C1 segment of cervical spinal cord (tissue), 14 donors: ENCODE measurements around the gene GPS1.
"Not testable (repeated sequence)": the region's sequence is repeated elsewhere in the genome, so short reads cannot be mapped to it uniquely, and the experiment has no call there.

Experiments used
- DNase-seq, 14 donors: peaks; one replicate each; lab custom pipeline; 2025; lab: John Stamatoyannopoulos, UW

GPS1 gene

DNA sequence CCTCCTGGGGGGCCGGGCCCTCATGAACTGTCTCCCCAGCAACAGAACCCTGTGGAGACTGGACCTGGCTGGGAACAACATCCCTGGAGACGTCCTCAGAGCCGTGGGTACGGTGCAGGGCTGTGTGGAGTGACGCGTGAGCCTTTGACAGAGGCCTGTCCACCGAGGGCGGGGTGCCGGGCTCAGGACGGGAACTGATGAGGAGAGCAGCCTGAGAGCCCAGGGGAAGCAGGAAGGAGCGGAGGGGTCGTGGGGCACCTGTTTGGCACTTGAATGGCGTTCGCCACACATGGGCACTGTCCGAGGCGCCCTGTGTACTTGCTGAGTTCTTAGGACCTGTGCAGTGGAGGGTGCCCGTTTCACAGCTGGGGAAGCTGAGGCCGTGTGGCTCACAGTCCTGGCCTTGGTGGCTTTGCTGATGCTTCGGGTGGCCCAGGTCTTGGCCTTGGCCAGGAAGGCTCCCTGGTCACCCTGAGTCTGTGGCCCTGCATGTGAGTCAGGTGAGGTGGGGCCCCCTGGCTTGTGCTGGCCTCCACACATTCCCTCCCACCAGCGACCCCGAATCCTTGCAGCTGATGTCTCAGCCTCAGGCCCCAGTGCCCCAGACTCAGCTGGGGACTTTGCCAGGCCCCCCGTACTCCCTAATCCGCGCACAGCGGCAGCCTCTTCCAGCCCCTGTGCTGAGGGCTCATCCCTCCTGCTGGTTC is 26.1 kb upstream of the GPS1 start:
- DNase-seq, result no peak

DNA sequence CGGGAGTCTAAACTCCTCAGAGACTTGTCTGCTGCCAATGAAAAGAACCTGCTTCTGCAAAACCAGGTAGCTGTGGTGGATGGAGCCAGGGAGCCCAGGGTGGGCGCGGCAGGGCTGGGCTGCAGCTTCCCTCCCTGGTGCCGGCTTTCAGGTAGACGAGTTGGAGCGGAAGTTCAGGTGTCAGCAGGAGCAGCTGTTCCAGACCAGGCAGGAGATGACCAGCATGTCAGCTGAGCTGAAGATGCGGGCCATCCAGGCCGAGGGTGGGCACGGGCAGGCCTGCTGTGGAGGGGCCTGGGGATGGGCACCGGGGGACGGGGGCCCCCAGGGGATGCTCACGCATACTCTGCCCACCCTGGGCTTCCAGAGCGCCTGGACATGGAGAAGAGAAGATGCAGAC is 23.5 kb upstream of the GPS1 start:
- DNase-seq, result no peak

DNA sequence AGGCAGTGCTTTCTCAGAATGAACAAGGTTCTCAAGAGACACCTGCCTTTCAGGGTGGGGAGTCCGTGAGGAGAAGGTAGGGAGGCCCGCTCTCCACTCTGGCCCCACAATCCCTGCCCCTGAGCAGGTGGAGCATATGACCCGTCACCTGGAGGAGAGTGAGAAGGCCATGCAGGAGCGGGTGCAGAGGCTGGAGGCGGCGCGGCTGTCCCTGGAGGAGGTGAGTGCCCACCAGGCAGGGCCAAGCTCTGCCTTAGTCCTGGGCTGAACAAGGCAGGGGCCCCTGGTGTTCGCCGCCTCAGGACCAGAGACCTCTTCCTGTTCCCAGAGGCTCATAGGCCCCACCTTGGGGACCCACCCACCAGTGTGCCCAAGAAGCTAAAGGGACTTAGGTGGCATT is 22.7 kb upstream of the GPS1 start:
- no peak for DNase-seq

DNA sequence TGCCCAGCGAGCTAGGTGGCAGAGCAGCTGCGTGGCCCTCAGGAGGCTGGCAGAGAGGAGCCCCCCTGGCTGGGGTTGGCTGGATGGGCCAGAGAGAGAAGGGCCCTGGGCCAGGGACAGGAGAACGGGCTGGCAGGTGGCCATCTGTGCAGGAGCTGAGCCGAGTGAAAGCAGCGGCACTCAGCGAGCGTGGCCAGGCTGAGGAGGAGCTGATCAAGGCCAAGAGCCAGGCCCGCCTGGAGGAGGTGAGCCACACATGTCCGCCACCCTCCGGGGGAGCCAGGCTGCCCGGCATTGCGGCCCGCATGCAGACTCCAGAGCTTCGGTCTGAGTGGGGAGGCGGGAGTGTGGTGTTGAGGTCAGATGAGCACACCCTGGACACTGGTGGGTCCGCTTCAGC is 22.3 kb upstream of the GPS1 start:
- peak in 2 of 14 donors; percentile 40 to 86 for DNase-seq

DNA sequence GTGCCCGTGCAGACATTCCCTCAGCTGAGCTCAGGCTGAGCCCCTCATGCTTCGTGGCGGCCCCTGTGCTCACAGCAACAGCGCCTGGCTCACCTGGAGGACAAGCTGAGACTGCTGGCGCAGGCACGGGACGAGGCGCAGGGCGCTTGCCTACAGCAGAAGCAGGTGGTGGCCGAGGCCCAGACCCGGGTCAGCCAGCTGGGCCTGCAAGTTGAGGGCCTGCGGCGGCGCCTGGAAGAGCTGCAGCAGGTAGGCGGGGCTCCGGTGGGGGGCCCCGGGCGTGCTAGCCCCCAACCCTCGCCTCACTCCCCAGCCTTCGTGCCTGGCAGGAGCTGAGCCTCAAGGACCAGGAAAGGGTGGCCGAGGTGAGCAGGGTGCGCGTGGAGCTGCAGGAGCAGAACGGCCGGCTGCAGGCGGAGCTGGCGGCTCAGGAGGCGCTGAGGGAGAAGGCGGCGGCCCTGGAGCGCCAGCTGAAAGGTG is 21.7 kb upstream of the GPS1 start:
- DNase-seq, result peak in 1 of 14 donors; percentile 69

DNA sequence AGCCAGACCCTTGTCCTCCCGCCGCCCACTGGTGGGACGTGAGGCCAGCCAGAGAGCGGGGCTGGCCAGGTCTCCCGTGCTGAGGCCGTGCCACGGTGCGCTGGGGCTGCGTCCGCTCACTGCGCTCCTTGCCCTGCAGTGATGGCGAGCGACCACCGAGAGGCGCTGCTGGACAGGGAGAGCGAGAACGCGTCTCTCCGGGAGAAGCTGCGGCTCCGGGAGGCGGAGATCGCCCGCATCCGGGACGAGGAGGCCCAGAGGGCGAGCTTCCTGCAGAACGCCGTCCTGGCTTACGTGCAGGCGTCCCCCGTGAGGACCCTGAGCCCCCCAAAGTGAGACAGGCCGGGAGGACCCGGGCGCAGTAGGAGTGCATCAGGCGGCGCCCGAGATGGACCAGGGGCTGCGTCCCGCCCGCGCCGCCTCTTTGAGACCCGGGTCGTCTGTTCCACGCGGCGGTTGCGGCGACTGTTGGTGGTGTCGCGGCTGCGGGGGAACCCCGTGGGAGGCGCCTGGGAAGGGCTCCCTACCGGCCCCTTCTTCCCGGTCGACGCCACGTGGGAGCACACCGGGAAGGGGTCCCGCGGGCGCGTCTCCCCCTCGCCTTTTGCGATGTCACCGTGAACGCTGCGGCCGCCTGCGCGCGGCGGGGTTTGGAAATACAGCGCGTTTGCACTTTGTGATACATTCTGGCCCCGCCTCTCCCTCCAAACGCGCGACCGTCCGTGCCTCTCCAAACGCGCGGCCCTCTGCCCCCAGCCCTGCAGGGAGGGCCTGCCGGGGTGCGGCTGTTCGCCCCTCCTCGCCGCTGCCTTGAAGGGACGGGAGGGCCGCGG is 21.0 kb upstream of the GPS1 start:
- peak in 13 of 14 donors; percentile 35 to 83 (median 63) for DNase-seq

DNA sequence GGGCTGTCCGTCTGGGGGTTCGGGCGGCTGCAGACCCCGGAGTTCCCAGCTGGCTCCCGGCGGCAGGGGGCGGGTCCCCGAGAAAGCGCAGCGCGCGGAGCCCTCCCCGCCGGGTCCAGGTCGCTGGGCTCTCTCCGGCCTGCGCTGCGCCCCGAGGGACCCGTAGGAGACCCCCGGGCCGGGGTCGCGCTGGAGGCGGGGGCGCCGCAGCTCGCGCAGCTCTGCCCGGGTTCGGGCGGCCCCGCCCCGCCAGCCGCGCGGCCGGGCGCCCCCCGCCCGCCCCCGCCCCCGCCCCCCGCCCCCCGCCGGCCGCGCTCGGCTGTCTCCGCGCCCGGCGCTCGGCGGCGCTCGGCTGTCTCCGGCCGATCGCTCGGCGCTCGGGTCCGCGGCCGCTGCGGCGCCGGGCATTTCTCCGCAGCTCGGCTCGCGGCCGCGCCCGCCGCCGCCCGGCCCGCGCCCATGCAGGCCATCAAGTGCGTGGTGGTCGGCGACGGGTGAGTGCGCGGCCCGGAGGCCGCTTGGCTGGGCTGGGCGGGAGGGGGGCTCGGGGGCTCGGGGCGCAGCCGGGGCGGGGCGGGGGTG is 20.3 kb upstream of the GPS1 start, which contains the start of gene RAC3:
TSS of gene RAC3 (plus strand) at position 376 of the 582 bp plus-strand sequence. CDS start at position 460, 84 bp downstream.
- DNase-seq, result peak in 1 of 14 donors; percentile 13

DNA sequence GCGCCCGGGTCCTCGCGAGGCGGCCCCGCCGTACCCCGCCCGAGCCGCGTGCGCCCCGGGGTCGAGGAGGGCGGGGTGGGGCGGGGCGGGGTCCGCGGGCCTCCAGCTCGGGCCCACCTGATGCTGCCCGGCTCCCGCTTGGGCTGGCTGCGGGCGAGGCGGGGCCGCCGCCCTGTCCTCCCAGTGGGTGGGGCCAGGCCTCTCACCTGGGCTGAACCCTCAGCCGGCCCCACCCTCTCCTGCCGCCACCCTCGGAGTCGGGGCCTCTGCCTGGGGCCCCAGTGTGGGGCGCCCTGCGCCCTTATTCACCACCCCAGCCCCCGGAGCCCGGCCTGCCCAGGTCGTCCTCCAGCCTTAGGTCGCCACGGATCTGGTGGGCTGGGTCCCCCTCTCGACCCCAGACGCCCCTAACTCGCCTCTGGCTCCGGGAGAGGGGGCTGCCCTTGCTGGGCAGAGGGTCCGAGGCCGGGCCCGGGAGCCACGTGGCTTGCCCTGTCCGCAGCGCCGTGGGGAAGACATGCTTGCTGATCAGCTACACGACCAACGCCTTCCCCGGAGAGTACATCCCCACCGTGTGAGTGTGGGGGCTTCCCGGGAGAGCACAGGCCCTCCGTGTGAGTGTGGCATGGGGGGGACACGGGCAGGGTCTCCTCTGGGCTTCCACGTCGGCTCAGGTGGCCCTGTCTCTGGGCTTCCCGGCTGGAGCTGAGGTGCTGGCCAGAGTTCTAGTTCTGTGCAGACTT is 19.6 kb upstream of the GPS1 start:
- no peak for DNase-seq

DNA sequence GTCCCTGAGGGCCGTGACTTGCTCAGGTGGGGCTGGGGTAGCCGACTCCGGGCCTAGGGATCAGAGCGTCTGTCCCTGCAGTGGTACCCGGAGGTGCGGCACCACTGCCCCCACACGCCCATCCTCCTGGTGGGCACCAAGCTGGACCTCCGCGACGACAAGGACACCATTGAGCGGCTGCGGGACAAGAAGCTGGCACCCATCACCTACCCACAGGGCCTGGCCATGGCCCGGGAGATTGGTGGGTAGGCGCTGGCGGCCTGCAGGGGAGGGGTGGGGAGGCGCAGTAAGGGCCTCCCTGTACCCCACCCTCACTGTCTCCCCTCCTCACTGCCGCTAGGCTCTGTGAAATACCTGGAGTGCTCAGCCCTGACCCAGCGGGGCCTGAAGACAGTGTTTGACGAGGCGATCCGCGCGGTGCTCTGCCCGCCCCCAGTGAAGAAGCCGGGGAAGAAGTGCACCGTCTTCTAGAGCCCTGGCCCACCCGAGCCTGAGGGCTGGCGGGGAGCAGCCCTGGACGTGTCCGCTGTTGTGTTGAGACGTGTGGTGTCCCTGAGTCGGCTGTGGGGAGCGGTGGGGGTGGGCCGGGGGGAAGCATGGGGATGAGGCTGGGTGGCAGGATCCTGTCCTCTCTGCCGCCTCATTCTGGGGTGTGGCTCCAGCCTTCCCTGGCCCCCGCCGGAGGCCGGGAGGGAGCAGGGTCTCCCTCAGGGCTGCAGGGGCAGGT is 18.2 kb upstream of the GPS1 start:
- DNase-seq, result no peak

DNA sequence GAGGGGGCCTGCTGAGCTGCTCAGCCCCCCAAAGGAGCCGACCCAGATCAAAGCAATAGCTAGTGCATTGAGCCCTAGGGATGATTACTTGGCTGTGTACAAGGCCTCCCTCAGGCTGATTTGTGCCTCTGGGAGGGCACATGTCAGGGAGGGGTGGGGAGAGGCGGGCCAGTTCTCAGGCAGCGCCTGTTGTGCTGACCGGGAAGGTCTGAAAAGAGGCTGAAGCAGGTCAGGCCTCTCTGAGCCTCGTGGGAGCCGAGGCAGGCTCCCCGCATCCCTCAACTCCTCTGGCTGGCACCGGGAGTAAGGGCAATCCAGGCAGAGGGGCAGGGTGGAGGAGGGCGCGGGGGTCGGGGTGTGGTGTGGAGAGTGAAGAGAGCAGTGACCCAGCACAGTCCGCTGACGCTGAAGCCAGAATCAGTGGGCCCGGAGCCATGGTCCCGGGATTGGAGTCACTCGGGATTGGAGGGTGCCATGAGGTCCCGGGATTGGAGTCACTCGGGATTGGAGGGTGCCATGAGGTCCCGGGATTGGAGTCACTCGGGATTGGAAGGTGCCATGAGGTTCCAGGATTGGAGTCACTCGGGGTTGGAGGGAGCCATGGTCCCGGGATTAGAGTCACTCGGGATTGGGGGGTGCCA is 17.2 kb upstream of the GPS1 start:
- DNase-seq, result no peak

DNA sequence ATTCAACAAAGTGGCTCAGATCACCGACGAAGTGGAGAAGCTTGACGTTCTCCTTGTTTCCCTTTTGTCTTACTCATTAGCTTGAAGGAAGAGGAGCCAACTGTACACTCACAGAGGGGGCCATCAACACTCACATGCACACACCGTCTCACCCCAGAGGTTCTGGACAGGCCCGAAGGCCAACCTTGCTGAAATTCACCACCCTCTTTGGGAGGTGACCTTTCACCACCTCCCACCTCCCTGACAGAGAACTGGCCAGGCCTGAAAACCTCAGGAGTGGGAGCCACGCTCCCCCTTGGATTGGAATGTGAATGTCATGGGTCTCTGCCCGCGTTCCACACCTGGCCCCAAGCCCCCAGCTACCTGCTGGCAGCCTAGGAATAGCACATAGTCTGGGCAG is 16.2 kb upstream of the GPS1 start:
- DNase-seq, result no peak

DNA sequence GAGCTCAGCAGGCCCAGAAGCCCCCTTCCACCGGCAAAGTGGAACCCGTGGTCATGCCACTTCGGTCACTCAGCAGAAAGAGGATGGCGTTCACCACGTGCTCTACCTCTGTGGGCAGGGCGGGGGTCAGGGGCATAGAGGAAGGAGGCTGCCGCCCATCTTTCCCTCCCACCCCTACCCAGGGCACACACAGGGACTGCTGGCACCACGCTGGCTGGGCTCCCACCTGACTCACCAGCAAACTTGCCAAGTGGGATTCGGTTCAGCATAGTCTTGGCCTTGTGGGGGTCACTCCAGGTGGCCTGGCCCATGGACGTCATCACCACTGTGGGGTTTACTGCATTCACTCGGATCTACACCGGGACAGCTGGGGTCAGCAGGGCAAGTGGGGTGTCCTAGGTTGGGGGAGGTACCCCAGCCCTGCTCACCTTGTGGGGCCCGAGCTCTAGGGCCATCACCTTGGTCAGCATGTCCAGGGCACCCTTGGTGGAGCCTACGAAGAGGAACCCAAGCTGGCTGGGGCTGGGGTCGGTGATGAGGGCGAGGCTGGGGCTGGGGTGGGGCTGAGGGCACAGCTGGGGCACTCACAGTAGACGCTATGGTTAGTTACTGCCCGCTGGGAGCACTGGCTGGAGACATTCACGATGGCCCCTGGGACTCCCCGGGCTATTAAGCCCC is 15.6 kb upstream of the GPS1 start:
- DNase-seq, result no peak

DNA sequence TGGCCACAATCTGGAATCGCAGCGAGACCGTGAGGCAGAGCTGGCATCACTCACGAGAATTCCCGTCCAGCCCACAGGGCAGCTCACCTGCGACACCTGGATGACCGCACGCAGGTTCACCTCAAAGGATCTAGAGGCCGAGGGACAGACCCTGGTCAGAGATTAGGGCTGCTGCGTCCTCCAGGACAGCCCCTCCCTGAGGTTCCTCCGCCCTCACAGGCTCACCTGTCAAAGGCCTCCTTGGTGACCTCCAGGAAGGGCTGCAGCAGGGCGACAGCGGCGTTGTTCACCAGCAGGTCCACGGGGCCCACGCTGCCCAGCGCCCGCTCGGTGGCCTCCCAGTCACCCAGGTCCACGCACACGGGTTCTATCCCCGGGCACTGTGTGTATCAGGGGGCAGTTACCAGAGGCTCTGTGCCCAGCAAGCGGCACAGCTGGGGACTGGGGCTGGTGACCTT is 15.0 kb upstream of the GPS1 start:
- peak in 1 of 14 donors; percentile 29 for DNase-seq

DNA sequence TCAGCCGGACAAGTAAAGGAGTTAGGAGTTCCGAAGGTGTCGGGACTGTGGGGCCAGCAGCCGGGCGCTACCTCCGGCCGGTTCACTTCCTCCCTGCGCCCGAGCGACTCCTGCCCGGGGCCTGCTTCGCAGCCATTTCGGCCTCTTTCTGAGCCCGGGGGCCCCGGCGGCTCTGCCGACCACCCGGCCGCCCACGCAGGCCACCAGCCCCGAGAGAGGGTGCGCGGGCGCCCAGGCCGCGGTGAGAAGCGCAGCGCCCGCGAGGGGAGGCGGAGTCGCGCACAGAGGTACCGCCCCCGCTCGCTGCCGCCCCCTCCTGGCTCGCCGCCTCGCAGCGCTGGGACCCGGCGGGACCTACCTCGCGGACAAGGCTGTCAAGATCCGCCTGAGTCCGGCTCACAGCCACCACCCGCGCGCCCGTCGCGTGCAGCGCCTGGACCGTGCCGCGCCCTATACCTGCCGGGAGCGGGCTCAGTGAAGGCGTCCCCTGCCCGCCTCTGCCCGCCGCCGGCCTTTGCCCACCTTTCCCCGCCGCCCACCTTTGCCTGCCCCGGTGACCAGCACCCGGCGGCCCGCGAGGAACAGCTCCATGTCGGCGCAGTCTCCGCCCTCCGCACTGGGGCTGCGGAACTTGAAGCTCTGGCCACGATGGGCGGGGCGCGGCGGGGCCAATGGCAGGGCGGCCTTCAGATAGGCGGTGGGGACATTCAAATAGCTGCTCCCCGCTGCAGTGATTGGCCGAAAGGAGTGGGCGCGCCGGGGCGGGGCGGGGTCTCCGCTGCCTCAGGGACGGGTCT is 14.4 kb upstream of the GPS1 start, which contains the start of gene DCXR:
TSS of gene DCXR (minus strand) at position 606 of the 797 bp plus-strand sequence. CDS start at position 591, 15 bp downstream.
- DNase-seq, result peak; percentile 52 to 97 (median 94)

DNA sequence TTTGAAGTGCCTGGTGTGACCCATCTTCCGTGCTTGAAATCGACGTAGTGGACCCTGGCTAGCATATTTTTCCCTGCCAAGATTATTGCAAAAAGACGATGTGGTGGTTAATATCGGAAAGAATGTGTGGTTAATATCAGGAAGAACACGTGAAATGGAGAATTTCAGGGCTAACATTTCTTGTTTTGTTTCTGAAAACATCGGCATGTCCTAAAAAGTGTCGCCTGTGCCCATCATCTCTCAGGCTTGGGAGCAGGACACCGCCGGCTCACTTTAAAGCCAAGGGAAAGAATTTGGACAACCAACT is 13.9 kb upstream of the GPS1 start:
- DNase-seq, result no peak

DNA sequence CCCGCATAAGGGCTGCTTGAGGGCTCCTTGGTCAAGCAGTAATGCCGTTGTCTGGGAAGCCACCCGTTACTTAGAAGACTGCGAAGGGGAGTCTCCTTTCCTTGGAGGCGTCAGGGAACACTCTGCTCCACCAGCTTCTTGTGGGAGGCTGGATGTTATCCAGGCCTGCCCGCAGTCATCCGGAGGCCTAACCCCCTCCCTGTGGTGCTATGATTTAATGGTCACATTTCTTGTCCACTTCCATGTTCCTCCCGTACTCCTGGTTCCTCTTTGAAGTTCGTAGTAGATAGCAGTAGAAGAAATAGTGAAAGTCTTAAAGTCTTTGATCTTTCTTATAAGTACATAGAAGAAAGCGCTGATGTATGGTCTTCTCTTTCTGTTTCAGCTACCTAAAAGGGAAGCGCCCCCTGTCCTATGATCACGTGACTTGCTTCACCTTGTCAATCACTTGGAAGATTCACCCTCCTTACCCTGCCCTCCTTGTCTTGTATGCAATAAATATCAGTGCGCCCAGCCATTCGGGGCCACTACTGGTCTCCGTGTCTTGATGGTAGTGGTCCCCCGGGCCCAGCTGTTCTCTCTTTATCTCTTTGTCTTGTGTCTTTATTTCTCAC is 12.8 kb upstream of the GPS1 start:
- not testable (repeated sequence) for DNase-seq

DNA sequence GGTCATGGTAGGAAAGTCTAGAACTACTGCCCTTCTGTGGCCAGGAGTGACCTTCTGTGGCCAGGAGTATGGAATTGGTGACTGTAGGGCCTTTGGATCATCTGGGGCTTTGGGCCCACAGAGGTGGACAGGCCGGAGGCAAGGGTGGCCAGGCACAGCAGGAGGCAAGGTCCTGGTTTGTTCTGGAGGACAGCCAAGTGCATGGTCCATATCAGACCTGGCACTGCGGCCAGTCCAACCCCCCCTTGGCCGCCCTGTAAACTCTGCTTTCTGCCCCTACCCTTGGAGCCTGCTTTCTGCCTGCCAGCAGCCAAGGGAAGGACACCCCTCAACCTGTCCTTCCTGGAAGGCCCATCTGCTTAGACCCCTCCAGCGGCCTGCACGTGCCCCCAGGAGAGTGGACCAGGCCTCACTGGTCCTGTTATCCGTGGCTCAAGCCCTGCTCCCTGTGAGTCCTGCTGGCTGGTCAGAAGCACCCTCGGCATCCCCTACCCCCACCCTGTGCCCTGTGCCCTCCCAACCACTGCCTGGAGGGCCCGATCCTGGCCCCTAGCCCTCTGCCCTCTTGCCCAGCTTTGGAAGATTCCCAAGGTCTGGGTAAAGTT is 11.9 kb upstream of the GPS1 start:
- DNase-seq, result no peak
